HepG2 (cell line): ENCODE data around the gene MAP3K3. TPM values are rescaled to one million over a fixed set of nuclear protein-coding genes. Genes with fewer than 3 reads are reported as not detected.

Experiments
- DMAP1 ChIP-seq: IDR thresholded peaks from 2 replicates; pipeline ENCODE4 v1.6.1; 2016
- ETV5 ChIP-seq: IDR thresholded peaks from 2 replicates; pipeline ENCODE4 v1.6.1; 2018; ENCODE audit warnings: missing biosample characterization, missing genetic modification reagents, inconsistent platforms, borderline replicate concordance
- GLI4 ChIP-seq: sonication (generic); formaldehyde crosslinking; IDR thresholded peaks from 2 replicates; pipeline ENCODE4 v1.5.1; 2020; ENCODE audit warnings: missing genetic modification reagents, mild to moderate bottlenecking, moderate library complexity, borderline replicate concordance
- GPN1 ChIP-seq: sonication (generic); formaldehyde crosslinking; IDR thresholded peaks from 2 replicates; pipeline ENCODE4 v1.5.1; 2020; ENCODE audit warnings: missing genetic modification reagents, borderline replicate concordance
- HHEX ChIP-seq: IDR thresholded peaks from 2 replicates; pipeline ENCODE4 v1.6.1; 2016; ENCODE audit warnings: control low read depth
- MXD4 ChIP-seq: IDR thresholded peaks from 2 replicates; pipeline ENCODE4 v1.6.1; 2016; ENCODE audit warnings: mild to moderate bottlenecking, missing biosample characterization, missing genetic modification reagents
- NAIF1 ChIP-seq: sonication (generic); formaldehyde crosslinking; IDR thresholded peaks from 2 replicates; pipeline ENCODE4 v1.5.0; 2020; ENCODE audit warnings: mild to moderate bottlenecking, missing genetic modification reagents, borderline replicate concordance
- NFATC3 ChIP-seq: sonication (generic); formaldehyde crosslinking; IDR thresholded peaks from 2 replicates; pipeline ENCODE4 v1.5.1; 2020; ENCODE audit warnings: mild to moderate bottlenecking, missing genetic modification reagents
- NFKB2 ChIP-seq: sonication (generic); formaldehyde crosslinking; IDR thresholded peaks from 2 replicates; pipeline ENCODE4 v1.4.0; 2020; ENCODE audit warnings: missing genetic modification reagents, borderline replicate concordance
- NR2F2 ChIP-seq: IDR thresholded peaks from 2 replicates; pipeline ENCODE4 v1.6.1; 2012; ENCODE audit warnings: low read depth, inconsistent platforms, borderline replicate concordance
- RBM22 ChIP-seq: fragments of 200-400 bp; formaldehyde crosslinking; optimal IDR thresholded peaks from 2 replicates; pipeline ENCODE3; 2017; ENCODE audit warnings: mild to moderate bottlenecking, low read length, moderate library complexity
- REPIN1 ChIP-seq: sonication (generic); formaldehyde crosslinking; IDR thresholded peaks from 2 replicates; pipeline ENCODE4 v1.8.0; 2022; ENCODE audit warnings: missing genetic modification reagents, low read depth, mild to moderate bottlenecking, borderline replicate concordance
- SMAD1 ChIP-seq: sonication (generic); formaldehyde crosslinking; IDR thresholded peaks from 2 replicates; pipeline ENCODE4 v1.4.0; 2020; ENCODE audit warnings: missing genetic modification reagents, low read depth, mild to moderate bottlenecking, borderline replicate concordance
- SNRNP70 ChIP-seq: fragments of 200-400 bp; formaldehyde crosslinking; IDR thresholded peaks from 2 replicates; pipeline ENCODE4 v1.6.1; 2017; ENCODE audit warnings: mild to moderate bottlenecking, low read depth, low read length, moderate library complexity
- ZFY ChIP-seq: sonication (generic); formaldehyde crosslinking; IDR thresholded peaks from 2 replicates; pipeline ENCODE4 v1.4.0; 2020; ENCODE audit warnings: missing genetic modification reagents
- ZMAT5 ChIP-seq: sonication (generic); formaldehyde crosslinking; IDR thresholded peaks from 2 replicates; pipeline ENCODE4 v1.5.0; 2020; ENCODE audit warnings: mild to moderate bottlenecking, low read depth, missing genetic modification reagents, borderline replicate concordance
- ZNF383 ChIP-seq: sonication (generic); formaldehyde crosslinking; IDR thresholded peaks from 2 replicates; pipeline ENCODE4 v1.4.0; 2020; ENCODE audit warnings: missing genetic modification reagents, mild to moderate bottlenecking, borderline replicate concordance
- ZNF562 ChIP-seq: sonication (generic); formaldehyde crosslinking; IDR thresholded peaks from 2 replicates; pipeline ENCODE4 v1.8.0; 2022; ENCODE audit warnings: missing genetic modification reagents, borderline replicate concordance
- ZNF652 ChIP-seq: IDR thresholded peaks from 2 replicates; pipeline ENCODE4 v1.6.1; 2016; ENCODE audit warnings: low read depth, borderline replicate concordance
- ZNF678 ChIP-seq: sonication (generic); formaldehyde crosslinking; IDR thresholded peaks from 2 replicates; pipeline ENCODE4 v1.4.0; 2020; ENCODE audit warnings: mild to moderate bottlenecking, missing genetic modification reagents
- ZNF766 ChIP-seq: sonication (generic); formaldehyde crosslinking; IDR thresholded peaks from 2 replicates; pipeline ENCODE4 v1.5.0; 2020; ENCODE audit warnings: missing genetic modification reagents, borderline replicate concordance
- ZNF816 ChIP-seq: sonication (generic); formaldehyde crosslinking; IDR thresholded peaks from 2 replicates; pipeline ENCODE4 v1.8.0; 2022; ENCODE audit warnings: missing genetic modification reagents, mild to moderate bottlenecking, borderline replicate concordance
- ZSCAN12 ChIP-seq: sonication (generic); formaldehyde crosslinking; IDR thresholded peaks from 2 replicates; pipeline ENCODE4 v1.9.0; 2021; ENCODE audit warnings: mild to moderate bottlenecking, missing genetic modification reagents
- polyA plus RNA-seq, 8 experiments: library from polyadenylated mRNA; depleted of rRNA in 3 of 8; stranded (reverse) in 7 of 8; unstranded in 1 of 8; fragments of >200 nt; fragmentation: Illumina TruSeq in 4 of 8; extraction: Trizol in 4 of 8; gene quantifications; 2 replicates each; pipeline versions ENCODE4 v1.2.1 to v1.2.3, GENCODE V29; 2011 to 2016; ENCODE audit warnings: low read depth in 4 of 8, missing spikeins in 1 of 8, mixed read lengths in 1 of 8; ENCODE audit not compliant: insufficient read depth in 1 of 8
- total RNA-seq, 5 experiments: library from RNA; depleted of rRNA; stranded (reverse); fragments of >200 nt; fragmentation: Illumina TruSeq; extraction: Trizol; gene quantifications; 2 replicates each; pipeline ENCODE4 v1.2.3, GENCODE V29; 2016; ENCODE audit warnings: low read depth in 1 of 5
- TF ChIP-seq, protein P1 (sequence below): sonication (generic); formaldehyde crosslinking; IDR thresholded peaks from 2 replicates; pipeline ENCODE4 v1.4.0; 2020; ENCODE audit warnings: mild to moderate bottlenecking, missing genetic modification reagents, borderline replicate concordance
- TF ChIP-seq, protein P2 (sequence below): sonication (generic); formaldehyde crosslinking; IDR thresholded peaks from 2 replicates; pipeline ENCODE4 v1.4.0; 2020; ENCODE audit warnings: missing genetic modification reagents

The MAP3K3 gene
- total and polyA plus RNA-seq, 2 of the 13 experiments (the other 11 are each of a cell fraction or from before 2014, with no cell fraction given) = 17.7 to 21.8 TPM

DNA sequence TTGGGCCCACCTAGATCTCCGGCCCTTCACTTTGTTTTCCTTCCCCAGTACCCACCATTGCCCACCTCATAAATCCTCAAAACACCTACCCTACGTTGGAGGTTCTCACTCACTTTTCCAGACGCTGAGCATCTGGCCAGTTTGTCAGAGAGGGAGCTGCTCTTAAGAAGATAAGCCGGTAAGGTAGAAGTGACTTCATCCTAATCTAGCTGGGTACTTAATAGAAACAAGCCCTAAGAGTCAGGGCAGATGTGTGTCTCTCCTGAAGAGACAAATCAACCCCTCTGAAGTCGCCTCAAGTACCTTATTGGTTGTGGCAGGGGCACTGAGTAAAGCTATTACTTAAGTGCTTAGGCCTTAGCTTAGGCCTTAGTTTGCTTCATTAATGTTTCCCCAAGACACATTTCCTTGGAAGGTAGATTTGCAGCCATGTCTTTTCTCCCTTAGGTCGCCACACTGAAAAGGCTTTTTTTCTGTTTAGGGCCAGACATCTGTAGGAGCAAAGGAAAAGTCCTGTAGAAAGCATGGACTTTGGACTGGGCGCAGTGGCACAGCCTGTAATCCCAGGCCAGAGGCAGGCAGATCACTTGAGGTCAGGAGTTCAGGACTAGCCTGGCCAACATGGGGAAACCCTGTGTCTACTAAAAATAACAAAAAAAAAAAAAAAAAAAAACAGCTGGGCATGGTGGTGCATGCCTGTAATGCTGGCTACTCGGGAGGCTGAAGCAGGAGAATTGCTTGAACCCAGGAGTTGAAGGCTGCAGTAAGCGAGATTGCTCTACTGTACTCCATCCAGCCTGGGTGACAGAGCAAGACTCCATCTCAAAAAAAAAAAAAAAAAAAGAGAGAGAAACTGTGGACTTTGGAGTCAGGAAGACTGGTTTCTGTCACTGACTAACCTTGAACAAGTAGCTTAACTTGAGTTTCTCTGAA, 20.5 kb upstream of the MAP3K3 start (continued):
- TF ChIP-seq ZNF816 (peak; percentile 33; the same call in 1 of the 2 replicates), ZNF562 (CRISPR knock-in tag) (no peak), ZSCAN12 (CRISPR knock-in tag) (no peak), REPIN1 (CRISPR knock-in tag) (no peak), GPN1 (no peak), ZNF383 (CRISPR knock-in tag) (no peak), HHEX (CRISPR knock-in tag) (no peak), NFATC3 (CRISPR knock-in tag) (no peak), ZFY (CRISPR knock-in tag) (peak; percentile 56), SMAD1 (CRISPR knock-in tag) (no peak), NFKB2 (no peak), NR2F2 (0 out of 2 replicates have a peak, but pooled peaks have one; percentile 54), RBM22 (no peak), ZMAT5 (no peak), ZNF766 (CRISPR knock-in tag) (no peak), ZNF678 (CRISPR knock-in tag) (no peak), MXD4 (CRISPR knock-in tag) (no peak), NAIF1 (CRISPR knock-in tag) (no peak), DMAP1 (CRISPR knock-in tag) (0 out of 2 replicates have a peak, but pooled peaks have one; percentile 55), GLI4 (CRISPR knock-in tag) (no peak), ZNF652 (CRISPR knock-in tag) (no peak), SNRNP70 (no peak), ETV5 (CRISPR knock-in tag) (no peak)
- TF ChIP-seq, protein P1, sequence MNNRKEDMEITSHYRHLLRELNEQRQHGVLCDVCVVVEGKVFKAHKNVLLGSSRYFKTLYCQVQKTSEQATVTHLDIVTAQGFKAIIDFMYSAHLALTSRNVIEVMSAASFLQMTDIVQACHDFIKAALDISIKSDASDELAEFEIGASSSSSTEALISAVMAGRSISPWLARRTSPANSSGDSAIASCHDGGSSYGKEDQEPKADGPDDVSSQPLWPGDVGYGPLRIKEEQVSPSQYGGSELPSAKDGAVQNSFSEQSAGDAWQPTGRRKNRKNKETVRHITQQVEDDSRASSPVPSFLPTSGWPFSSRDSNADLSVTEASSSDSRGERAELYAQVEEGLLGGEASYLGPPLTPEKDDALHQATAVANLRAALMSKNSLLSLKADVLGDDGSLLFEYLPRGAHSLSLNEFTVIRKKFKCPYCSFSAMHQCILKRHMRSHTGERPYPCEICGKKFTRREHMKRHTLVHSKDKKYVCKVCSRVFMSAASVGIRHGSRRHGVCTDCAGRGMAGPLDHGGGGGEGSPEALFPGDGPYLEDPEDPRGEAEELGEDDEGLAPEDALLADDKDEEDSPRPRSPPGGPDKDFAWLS (CRISPR knock-in tag) = no peak
- TF ChIP-seq, protein P2, sequence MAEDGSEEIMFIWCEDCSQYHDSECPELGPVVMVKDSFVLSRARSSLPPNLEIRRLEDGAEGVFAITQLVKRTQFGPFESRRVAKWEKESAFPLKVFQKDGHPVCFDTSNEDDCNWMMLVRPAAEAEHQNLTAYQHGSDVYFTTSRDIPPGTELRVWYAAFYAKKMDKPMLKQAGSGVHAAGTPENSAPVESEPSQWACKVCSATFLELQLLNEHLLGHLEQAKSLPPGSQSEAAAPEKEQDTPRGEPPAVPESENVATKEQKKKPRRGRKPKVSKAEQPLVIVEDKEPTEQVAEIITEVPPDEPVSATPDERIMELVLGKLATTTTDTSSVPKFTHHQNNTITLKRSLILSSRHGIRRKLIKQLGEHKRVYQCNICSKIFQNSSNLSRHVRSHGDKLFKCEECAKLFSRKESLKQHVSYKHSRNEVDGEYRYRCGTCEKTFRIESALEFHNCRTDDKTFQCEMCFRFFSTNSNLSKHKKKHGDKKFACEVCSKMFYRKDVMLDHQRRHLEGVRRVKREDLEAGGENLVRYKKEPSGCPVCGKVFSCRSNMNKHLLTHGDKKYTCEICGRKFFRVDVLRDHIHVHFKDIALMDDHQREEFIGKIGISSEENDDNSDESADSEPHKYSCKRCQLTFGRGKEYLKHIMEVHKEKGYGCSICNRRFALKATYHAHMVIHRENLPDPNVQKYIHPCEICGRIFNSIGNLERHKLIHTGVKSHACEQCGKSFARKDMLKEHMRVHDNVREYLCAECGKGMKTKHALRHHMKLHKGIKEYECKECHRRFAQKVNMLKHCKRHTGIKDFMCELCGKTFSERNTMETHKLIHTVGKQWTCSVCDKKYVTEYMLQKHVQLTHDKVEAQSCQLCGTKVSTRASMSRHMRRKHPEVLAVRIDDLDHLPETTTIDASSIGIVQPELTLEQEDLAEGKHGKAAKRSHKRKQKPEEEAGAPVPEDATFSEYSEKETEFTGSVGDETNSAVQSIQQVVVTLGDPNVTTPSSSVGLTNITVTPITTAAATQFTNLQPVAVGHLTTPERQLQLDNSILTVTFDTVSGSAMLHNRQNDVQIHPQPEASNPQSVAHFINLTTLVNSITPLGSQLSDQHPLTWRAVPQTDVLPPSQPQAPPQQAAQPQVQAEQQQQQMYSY (CRISPR knock-in tag) = no peak
